A673 (cell line): Measurements from ENCODE around the gene HIGD1C. TPM values are rescaled to one million over a fixed set of nuclear protein-coding genes. Genes with fewer than 3 reads are reported as not detected.

Source experiments
- BruUV-seq: library from RNA; stranded (reverse); fragments of 400-500 nt; replicated peaks from 2 replicates; lab custom pipeline; 2021; lab: Mats Ljungman, UMichigan
- CTCF ChIA-PET: fragments of 300-600 bp; sonication (Branson Sonifier 250); formaldehyde crosslinking; loops from one replicate; lab custom pipeline; 2022; ENCODE audit warnings: antibody characterized with exemption; lab: Charles Lee
- POLR2A ChIA-PET: fragments of 300-600 bp; sonication (Branson Sonifier 250); formaldehyde crosslinking; loops from one replicate; lab custom pipeline; 2022; ENCODE audit warnings: antibody characterized with exemption; ENCODE audit not compliant: low non-redundant PET; lab: Charles Lee
- DNase-seq: peaks from one replicate; pipeline ENCODE4 v3.0.0-alpha.2; 2015; ENCODE audit warnings: low spot score
- H3K27ac ChIP-seq: fragments of 200-600 bp; sonication (generic); 2 replicates; pipeline ENCODE4 v1.5.1; 2016; ENCODE audit warnings: mixed run types, low read depth, mild to moderate bottlenecking, mixed read lengths, antibody characterized with exemption, low read length; ENCODE audit not compliant: poor library complexity, severe bottlenecking
- H3K27me3 ChIP-seq: fragments of 200-600 bp; sonication (generic); replicated peaks from 2 replicates; pipeline ENCODE4 v1.6.1; 2017; ENCODE audit warnings: mixed run types, low read depth, mild to moderate bottlenecking, mixed read lengths, antibody characterized with exemption, low read length; ENCODE audit not compliant: insufficient read depth, poor library complexity
- H3K36me3 ChIP-seq: fragments of 200-600 bp; sonication (generic); 2 replicates; pipeline ENCODE4 v1.6.1; 2016; ENCODE audit warnings: mixed run types, mild to moderate bottlenecking, mixed read lengths, antibody characterized with exemption, low read length; ENCODE audit not compliant: insufficient read depth, poor library complexity, severe bottlenecking
- H3K4me1 ChIP-seq: fragments of 200-600 bp; sonication (generic); 2 replicates; pipeline ENCODE4 v1.6.1; 2017; ENCODE audit warnings: mixed run types, mild to moderate bottlenecking, mixed read lengths, antibody characterized with exemption, low read length; ENCODE audit not compliant: insufficient read depth, poor library complexity, severe bottlenecking
- H3K4me3 ChIP-seq: fragments of 200-600 bp; sonication (generic); 2 replicates; pipeline ENCODE4 v1.5.1; 2016; ENCODE audit warnings: low read depth, mixed run types, mild to moderate bottlenecking, mixed read lengths, low read length; ENCODE audit not compliant: poor library complexity, severe bottlenecking
- H3K9me3 ChIP-seq: fragments of 200-600 bp; sonication (generic); 2 replicates; pipeline ENCODE4 v1.6.1; 2016; ENCODE audit warnings: mixed run types, low read depth, mild to moderate bottlenecking, mixed read lengths, antibody characterized with exemption, low read length; ENCODE audit not compliant: poor library complexity, severe bottlenecking
- EZH2 ChIP-seq: fragments of 200-600 bp; sonication (generic); IDR thresholded peaks from 2 replicates; pipeline ENCODE4 v1.6.1; 2017; ENCODE audit warnings: borderline replicate concordance, low read depth, mild to moderate bottlenecking, mixed read lengths, antibody characterized with exemption, low read length; ENCODE audit not compliant: poor library complexity, severe bottlenecking
- intact Hi-C: fragments of 100-400 bp; cut with micrococcal nuclease; formaldehyde crosslinking; loops from one replicate; pipeline ENCODE4 v1.10.0; 2022; ENCODE audit not compliant: unreplicated experiment
- total RNA-seq: library from RNA; stranded (reverse); gene quantifications from 2 replicates; pipeline ENCODE4 v1.2.3, GENCODE V29; 2021
- TF ChIP-seq, protein P1 (sequence below): fragments of 300-800, 200-600 bp; sonication (generic); conservative IDR thresholded peaks from 2 replicates; pipeline ENCODE4 v1.5.1; 2017; ENCODE audit warnings: low read depth, mild to moderate bottlenecking, antibody characterized with exemption, low read length, moderate library complexity, mixed read lengths

HIGD1C gene
- total RNA-seq, 1 experiment from 2014 or later: not detected

DNA sequence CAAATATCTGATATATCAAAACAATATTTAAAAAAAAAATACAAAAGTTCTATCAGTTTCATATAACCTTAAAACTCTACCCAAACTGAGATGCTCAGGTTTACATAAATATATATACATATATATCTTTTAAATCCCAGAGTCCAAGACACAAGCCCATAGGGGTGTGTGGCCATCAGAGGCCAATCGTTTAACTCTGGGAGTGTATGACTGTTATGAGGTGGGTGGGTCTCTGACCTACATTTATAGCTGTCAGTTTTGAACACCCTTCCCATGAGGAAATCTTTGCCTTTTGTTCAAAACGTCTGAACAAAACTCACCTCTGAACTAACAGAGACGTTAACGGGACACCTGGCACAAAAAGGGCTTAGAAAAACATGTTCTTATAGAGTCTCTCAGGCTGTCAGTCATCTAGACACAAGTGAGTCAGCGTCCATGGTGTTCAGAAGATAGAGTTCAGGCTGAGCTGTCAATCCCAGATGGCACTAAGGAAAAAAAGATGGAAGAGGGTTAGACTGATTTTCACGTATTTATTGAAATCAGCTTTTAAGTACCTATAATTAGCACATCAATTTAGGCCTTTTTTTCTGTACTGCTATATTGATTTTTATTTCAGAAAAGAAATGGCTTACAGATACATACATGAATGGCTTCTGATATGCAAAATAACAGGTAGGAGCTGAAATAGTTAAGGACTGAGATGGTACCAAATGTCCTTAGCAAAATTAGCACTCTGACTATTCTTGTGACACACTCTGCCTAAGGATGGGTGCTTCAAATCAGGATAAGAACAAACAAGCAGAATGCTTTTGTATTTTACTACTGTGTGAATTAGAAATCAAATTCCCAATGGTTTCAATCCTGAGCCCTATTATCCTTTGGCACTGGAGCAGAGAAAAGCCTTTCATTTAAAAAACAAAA lies 29.2 kb downstream of the HIGD1C start:
- Histone ChIP-seq H3K27me3 (no peaks in the 10 kb centered on the region), H3K36me3 (no peaks in the 10 kb centered on the region), H3K27ac (peak overlapping the region; percentile 16), H3K4me1 (no peaks in the 10 kb centered on the region), H3K4me3 (no peak overlapping the region), H3K9me3 (no peaks in the 10 kb centered on the region)
- no TSS peak for BruUV-seq
- TF ChIP-seq, protein P1, sequence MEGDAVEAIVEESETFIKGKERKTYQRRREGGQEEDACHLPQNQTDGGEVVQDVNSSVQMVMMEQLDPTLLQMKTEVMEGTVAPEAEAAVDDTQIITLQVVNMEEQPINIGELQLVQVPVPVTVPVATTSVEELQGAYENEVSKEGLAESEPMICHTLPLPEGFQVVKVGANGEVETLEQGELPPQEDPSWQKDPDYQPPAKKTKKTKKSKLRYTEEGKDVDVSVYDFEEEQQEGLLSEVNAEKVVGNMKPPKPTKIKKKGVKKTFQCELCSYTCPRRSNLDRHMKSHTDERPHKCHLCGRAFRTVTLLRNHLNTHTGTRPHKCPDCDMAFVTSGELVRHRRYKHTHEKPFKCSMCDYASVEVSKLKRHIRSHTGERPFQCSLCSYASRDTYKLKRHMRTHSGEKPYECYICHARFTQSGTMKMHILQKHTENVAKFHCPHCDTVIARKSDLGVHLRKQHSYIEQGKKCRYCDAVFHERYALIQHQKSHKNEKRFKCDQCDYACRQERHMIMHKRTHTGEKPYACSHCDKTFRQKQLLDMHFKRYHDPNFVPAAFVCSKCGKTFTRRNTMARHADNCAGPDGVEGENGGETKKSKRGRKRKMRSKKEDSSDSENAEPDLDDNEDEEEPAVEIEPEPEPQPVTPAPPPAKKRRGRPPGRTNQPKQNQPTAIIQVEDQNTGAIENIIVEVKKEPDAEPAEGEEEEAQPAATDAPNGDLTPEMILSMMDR: no peak
- TF ChIP-seq EZH2: no peak
- ChIA-PET CTCF (no interaction called here), POLR2A (no interaction called here)
- no peak for DNase-seq
- intact Hi-C loops: no loop called here

GRCh38 chr12:50984586-50985298 lies 32.4 kb downstream of the HIGD1C start:
- no TSS peak for BruUV-seq
- POLR2A ChIA-PET: no interaction called here
- no peak for DNase-seq
- TF ChIP-seq, protein P1: no peak
- TF ChIP-seq EZH2: no peak
- peaks cover 3% of the 10 kb centered on the region for H3K36me3 ChIP-seq
- H3K4me1 ChIP-seq: no peaks in the 10 kb centered on the region
- H3K4me3 ChIP-seq: no peak overlapping the region
- CTCF ChIA-PET: interaction anchor here (1.2 kb wide), 1 partner anchor 159 kb away, joined by 7 read pairs; no protein-coding TSS in a partner anchor
- no peak overlapping the region for H3K27ac ChIP-seq
- H3K9me3 ChIP-seq: no peaks in the 10 kb centered on the region
- intact Hi-C loops: no loop called here
- H3K27me3 ChIP-seq: no peaks in the 10 kb centered on the region

DNA sequence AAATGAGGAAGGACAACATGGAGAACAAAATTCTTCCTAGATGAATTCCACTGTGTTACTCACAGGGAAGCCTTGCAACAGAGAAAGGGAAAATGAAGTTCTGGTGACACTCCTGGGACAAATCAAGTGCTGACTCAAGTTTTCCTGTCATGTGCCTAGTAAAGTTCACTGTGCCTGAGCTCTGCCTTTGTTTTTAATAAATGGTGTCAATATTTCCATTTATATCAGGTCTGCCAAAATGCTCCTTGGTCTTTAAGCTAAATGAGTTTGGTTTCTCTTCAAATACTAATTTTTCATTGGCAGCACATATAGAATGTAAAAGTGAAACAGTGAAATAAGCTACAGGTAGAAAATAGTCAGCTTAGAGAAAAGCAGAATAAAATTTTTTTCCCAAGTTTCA lies 33.0 kb downstream of the HIGD1C start:
- DNase-seq: no peak
- TF ChIP-seq, protein P1: no peak
- no peak for TF ChIP-seq EZH2
- CTCF ChIA-PET: interaction anchor here (1.2 kb wide), 1 partner anchor 160 kb away, joined by 7 read pairs; no protein-coding TSS in a partner anchor
- Histone ChIP-seq H3K27me3 (no peaks in the 10 kb centered on the region), H3K27ac (no peak overlapping the region), H3K36me3 (peaks cover 6% of the 10 kb centered on the region), H3K4me1 (no peaks in the 10 kb centered on the region), H3K9me3 (no peaks in the 10 kb centered on the region), H3K4me3 (no peak overlapping the region)
- BruUV-seq: no TSS peak
- POLR2A ChIA-PET: no interaction called here
- intact Hi-C loops: no loop called here
